Neural cell (in vitro differentiated cells): ENCODE results near the gene MSI2. TPM values are rescaled to one million over a fixed set of nuclear protein-coding genes. Genes with fewer than 3 reads are reported as not detected.

ENCODE experiments used
- H2AFZ ChIP-seq: fragments of 200-600, 300-800 bp; sonication (generic), shearing (Covaris generic); 2 replicates; pipeline ENCODE4 v1.6.0; 2014; ENCODE audit warnings: low read depth, mild to moderate bottlenecking, antibody characterized with exemption, low read length, moderate library complexity
- H3F3A ChIP-seq: fragments of 200-600 bp; shearing (Covaris generic); 2 replicates; pipeline ENCODE4 v1.6.1; 2016; ENCODE audit warnings: mild to moderate bottlenecking, moderate library complexity, mixed read lengths, antibody characterized with exemption, low read length; ENCODE audit not compliant: insufficient read depth, poor library complexity, severe bottlenecking
- H3K27ac ChIP-seq: fragments of 200-600, 300-800 bp; sonication (generic), shearing (Covaris generic); 2 replicates; pipeline ENCODE4 v1.5.1; 2014; ENCODE audit warnings: mild to moderate bottlenecking, low read length, moderate library complexity
- H3K27me3 ChIP-seq: fragments of 300-800, 200-600 bp; sonication (generic), shearing (Covaris generic); 2 replicates; pipeline ENCODE4 v1.6.0; 2014; ENCODE audit warnings: mild to moderate bottlenecking, low read depth, low read length, moderate library complexity; ENCODE audit not compliant: insufficient read depth
- H3K36me3 ChIP-seq: fragments of 300-800, 200-600 bp; sonication (generic), shearing (Covaris generic); 2 replicates; pipeline ENCODE4 v1.5.1; 2014; ENCODE audit warnings: mild to moderate bottlenecking, antibody characterized with exemption, low read length, moderate library complexity; ENCODE audit not compliant: insufficient read depth
- H3K4me2 ChIP-seq: fragments of 300-800, 200-600 bp; sonication (generic), shearing (Covaris generic); 2 replicates; pipeline ENCODE4 v1.6.0; 2014; ENCODE audit warnings: mild to moderate bottlenecking, low read length
- H3K4me3 ChIP-seq: fragments of 300-800, 200-600 bp; sonication (generic), shearing (Covaris generic); 2 replicates; pipeline ENCODE4 v1.5.1; 2014; ENCODE audit warnings: mild to moderate bottlenecking, low read length, moderate library complexity
- H3K79me2 ChIP-seq: fragments of 200-600 bp; shearing (Covaris generic); replicated peaks from 2 replicates; pipeline ENCODE4 v1.6.0; 2014; ENCODE audit warnings: mild to moderate bottlenecking, low read length, moderate library complexity; ENCODE audit not compliant: insufficient read depth
- H3K9ac ChIP-seq: fragments of 300-800, 200-600 bp; sonication (generic), shearing (Covaris generic); 2 replicates; pipeline ENCODE4 v1.6.1; 2016; ENCODE audit warnings: mild to moderate bottlenecking, low read length, mixed read lengths
- H3K9me2 ChIP-seq: fragments of 200-600 bp; shearing (Covaris generic); 2 replicates; pipeline ENCODE4 v1.6.1; 2016; ENCODE audit warnings: mild to moderate bottlenecking, low read length, mixed read lengths; ENCODE audit not compliant: insufficient read depth
- H3K9me3 ChIP-seq: fragments of 200-600, 300-800 bp; sonication (generic), shearing (Covaris generic); 2 replicates; pipeline ENCODE4 v1.6.1; 2016; ENCODE audit warnings: mild to moderate bottlenecking, mixed run types, low read length, moderate library complexity, mixed read lengths
- H4K20me1 ChIP-seq: fragments of 200-600 bp; shearing (Covaris generic); 2 replicates; pipeline ENCODE4 v1.6.1; 2016; ENCODE audit warnings: mild to moderate bottlenecking, mixed run types; ENCODE audit not compliant: insufficient read depth
- CTCF ChIP-seq: fragments of 450-650 bp; IDR thresholded peaks from 2 replicates; pipeline ENCODE4 v1.5.1; 2014; ENCODE audit warnings: antibody characterized with exemption, mild to moderate bottlenecking, moderate library complexity; ENCODE audit not compliant: poor library complexity, severe bottlenecking
- EP300 ChIP-seq: fragments of 450-650 bp; conservative IDR thresholded peaks from 2 replicates; pipeline ENCODE4 v1.6.1; 2014; ENCODE audit warnings: antibody characterized with exemption, mild to moderate bottlenecking, moderate library complexity; ENCODE audit not compliant: poor library complexity, severe bottlenecking
- EZH2 ChIP-seq: fragments of 200-600, 300-800 bp; shearing (Covaris generic), sonication (generic); IDR thresholded peaks from 2 replicates; pipeline ENCODE4 v1.6.1; 2014; ENCODE audit warnings: antibody characterized with exemption, low read length, borderline replicate concordance, mild to moderate bottlenecking; ENCODE audit not compliant: insufficient read depth, poor library complexity, severe bottlenecking
- MXI1 ChIP-seq: fragments of 450-650 bp; conservative IDR thresholded peaks from 2 replicates; pipeline ENCODE4 v1.6.1; 2014; ENCODE audit warnings: antibody characterized with exemption, mild to moderate bottlenecking; ENCODE audit not compliant: poor library complexity, severe bottlenecking
- POLR2AphosphoS5 ChIP-seq: IDR thresholded peaks from 2 replicates; pipeline ENCODE4 v1.6.1; 2012
- RAD21 ChIP-seq: fragments of 450-650 bp; conservative IDR thresholded peaks from 2 replicates; pipeline ENCODE4 v1.6.1; 2014; ENCODE audit warnings: antibody characterized with exemption, mild to moderate bottlenecking, moderate library complexity
- REST ChIP-seq: IDR thresholded peaks from 2 replicates; pipeline ENCODE4 v1.6.1; 2012; ENCODE audit warnings: borderline replicate concordance
- SMC3 ChIP-seq: fragments of 450-650 bp; conservative IDR thresholded peaks from 2 replicates; pipeline ENCODE4 v1.6.1; 2014; ENCODE audit warnings: antibody characterized with exemption, mild to moderate bottlenecking, moderate library complexity; ENCODE audit not compliant: poor library complexity
- TAF1 ChIP-seq: IDR thresholded peaks from 2 replicates; pipeline ENCODE4 v1.6.1; 2012; ENCODE audit warnings: low read depth
- polyA plus RNA-seq: library from polyadenylated mRNA; depleted of rRNA; stranded (reverse); fragments of >200 nt; gene quantifications from 2 replicates; pipeline ENCODE4 v1.2.3, GENCODE V29; 2014

The MSI2 gene
- polyA plus RNA-seq, 1 donor from 2014 or later = 61.4 TPM

GRCh38 chr17:57651451-57651850, 395.1 kb downstream of the MSI2 start:
- Histone ChIP-seq H3K9ac (no peak overlapping the region), H3K4me2 (no peak overlapping the region), H3K27ac (no peak overlapping the region), H3K36me3 (no peaks in the 10 kb centered on the region), H4K20me1 (no peaks in the 10 kb centered on the region), H3K79me2 (no peaks in the 10 kb centered on the region), H3F3A (no peaks in the 10 kb centered on the region), H3K4me3 (no peak overlapping the region), H2AFZ (no peak overlapping the region), H3K9me3 (no peaks in the 10 kb centered on the region), H3K9me2 (no peaks in the 10 kb centered on the region), H3K27me3 (no peaks in the 10 kb centered on the region)
- no peak for TF ChIP-seq POLR2AphosphoS5
- no peak for TF ChIP-seq EP300

- Histone ChIP-seq H3K27ac (no peak overlapping the region), H3K9me3 (no peaks in the 10 kb centered on the region), H3K79me2 (no peaks in the 10 kb centered on the region), H4K20me1 (no peaks in the 10 kb centered on the region), H3F3A (no peaks in the 10 kb centered on the region), H3K36me3 (no peaks in the 10 kb centered on the region), H3K4me3 (no peak overlapping the region), H3K4me2 (no peak overlapping the region), H2AFZ (no peak overlapping the region), H3K27me3 (no peaks in the 10 kb centered on the region), H3K9ac (no peak overlapping the region), H3K9me2 (no peaks in the 10 kb centered on the region)
- TF ChIP-seq TAF1 = no peak
- TF ChIP-seq RAD21 = no peak
- no peak for TF ChIP-seq EZH2
- no peak for TF ChIP-seq SMC3
- TF ChIP-seq POLR2AphosphoS5 = no peak
- TF ChIP-seq CTCF = no peak
- no peak for TF ChIP-seq EP300
These were observed 395.7 kb downstream of the MSI2 start for GRCh38 chr17:57651996-57652395.

- TF ChIP-seq CTCF (no peak), TAF1 (no peak), POLR2AphosphoS5 (no peak), EP300 (no peak), REST (no peak), RAD21 (no peak), SMC3 (no peak), EZH2 (no peak), MXI1 (no peak)
- no peak overlapping the region for H3K27ac ChIP-seq
- no peak overlapping the region for H3K4me2 ChIP-seq
These were observed 396.5 kb downstream of the MSI2 start for GRCh38 chr17:57652811-57653210.

More at GRCh38 chr17:57652811-57653210, 396.5 kb downstream of the MSI2 start:
- no peak overlapping the region for H3K4me3 ChIP-seq
- H3K9me3 ChIP-seq = no peaks in the 10 kb centered on the region
- H3K27me3 ChIP-seq = no peaks in the 10 kb centered on the region
- no peaks in the 10 kb centered on the region for H3K79me2 ChIP-seq
- H3K36me3 ChIP-seq = no peaks in the 10 kb centered on the region
- H3K9ac ChIP-seq = no peak overlapping the region
- no peak overlapping the region for H2AFZ ChIP-seq
- H3K9me2 ChIP-seq = no peaks in the 10 kb centered on the region
- no peaks in the 10 kb centered on the region for H3F3A ChIP-seq
- no peaks in the 10 kb centered on the region for H4K20me1 ChIP-seq
